HEK293 (cell line): Measurements from ENCODE around the gene DEF6.

Experiments
- CTCF ChIA-PET: fragments of 350-600 bp; formaldehyde crosslinking; extraction: SDS; loops from one replicate; lab custom pipeline; 2021; ENCODE audit warnings: antibody characterized with exemption; lab: Yijun Ruan, JAX
- POLR2A ChIA-PET: fragments of 300-600 bp; formaldehyde crosslinking; extraction: SDS; loops from one replicate; lab custom pipeline; 2020; ENCODE audit warnings: antibody characterized with exemption, inconsistent platforms; lab: Yijun Ruan, JAX
- H3K27ac ChIP-seq: fragments of 200-500 bp; sonication (Bioruptor generic); 2 replicates; pipeline ENCODE4 v1.5.1; 2014; ENCODE audit warnings: low read depth, low read length, control low read depth, inconsistent platforms; ENCODE audit errors: extremely low read depth
- H3K36me3 ChIP-seq, 2 experiments: fragments of 200-500 bp in 1 of 2; sonication (Bioruptor generic) in 1 of 2; 1 replicate in 1 of 2; 2 replicates in 1 of 2; pipeline ENCODE4 v1.5.1; 2014 to 2017; ENCODE audit warnings: inconsistent platforms in 2 of 2, low read length in 2 of 2; ENCODE audit not compliant: control insufficient read depth in 2 of 2, insufficient read depth in 1 of 2
- H3K4me1 ChIP-seq: fragments of 200-500 bp; sonication (Bioruptor generic); 2 replicates; pipeline ENCODE4 v1.5.1; 2014; ENCODE audit warnings: mild to moderate bottlenecking, low read length, inconsistent platforms; ENCODE audit not compliant: control insufficient read depth, insufficient read depth
- H3K4me3 ChIP-seq: 2 replicates; pipeline ENCODE4 v1.5.1; 2011; ENCODE audit warnings: low read depth, mild to moderate bottlenecking, control low read depth, low read length, moderate library complexity
- H3K9me3 ChIP-seq: fragments of 200-500 bp; sonication (Bioruptor generic); 2 replicates; pipeline ENCODE4 v1.5.1; 2014; ENCODE audit warnings: low read depth, low read length, inconsistent platforms; ENCODE audit not compliant: control insufficient read depth, insufficient read depth
- PRDM10 ChIP-seq: fragments of 450-650 bp; formaldehyde crosslinking; IDR thresholded peaks from 2 replicates; pipeline ENCODE4 v1.5.1; 2016; ENCODE audit warnings: missing biosample characterization, missing genetic modification characterization
- PRDM4 ChIP-seq: fragments of 450-650 bp; formaldehyde crosslinking; IDR thresholded peaks from 2 replicates; pipeline ENCODE4 v1.5.1; 2017; ENCODE audit warnings: missing biosample characterization, missing genetic modification characterization
- SP7 ChIP-seq: fragments of 450-650 bp; formaldehyde crosslinking; IDR thresholded peaks from 2 replicates; pipeline ENCODE4 v1.5.1; 2016; ENCODE audit warnings: missing biosample characterization, missing genetic modification characterization
- ZBTB17 ChIP-seq: fragments of 450-650 bp; formaldehyde crosslinking; IDR thresholded peaks from 2 replicates; pipeline ENCODE4 v1.5.1; 2016; ENCODE audit warnings: missing biosample characterization, missing genetic modification characterization
- ZBTB6 ChIP-seq: fragments of 450-650 bp; formaldehyde crosslinking; IDR thresholded peaks from 2 replicates; pipeline ENCODE4 v1.5.1; 2017; ENCODE audit warnings: missing biosample characterization, missing genetic modification characterization
- ZFP3 ChIP-seq: fragments of 450-650 bp; formaldehyde crosslinking; IDR thresholded peaks from 2 replicates; pipeline ENCODE4 v1.5.1; 2016; ENCODE audit warnings: low read depth, missing biosample characterization, missing genetic modification characterization
- ZNF169 ChIP-seq: fragments of 450-650 bp; formaldehyde crosslinking; IDR thresholded peaks from 2 replicates; pipeline ENCODE4 v1.5.1; 2016; ENCODE audit warnings: missing biosample characterization, missing genetic modification characterization
- ZNF341 ChIP-seq: fragments of 450-650 bp; formaldehyde crosslinking; IDR thresholded peaks from 2 replicates; pipeline ENCODE4; 2016; ENCODE audit warnings: low read depth, missing biosample characterization, missing genetic modification characterization
- ZNF571 ChIP-seq: fragments of 450-650 bp; formaldehyde crosslinking; IDR thresholded peaks from 2 replicates; pipeline ENCODE4 v1.5.0; 2017; ENCODE audit warnings: missing biosample characterization, missing genetic modification characterization
- ZNF600 ChIP-seq: fragments of 450-650 bp; formaldehyde crosslinking; IDR thresholded peaks from 2 replicates; pipeline ENCODE4 v1.5.1; 2016; ENCODE audit warnings: missing biosample characterization, missing genetic modification characterization
- ZNF704 ChIP-seq: fragments of 450-650 bp; formaldehyde crosslinking; IDR thresholded peaks from 2 replicates; pipeline ENCODE4 v1.5.1; 2016; ENCODE audit warnings: missing biosample characterization, missing genetic modification characterization
- ZNF777 ChIP-seq: fragments of 450-650 bp; formaldehyde crosslinking; IDR thresholded peaks from 2 replicates; pipeline ENCODE4 v1.5.1; 2017; ENCODE audit warnings: missing biosample characterization, missing genetic modification characterization, borderline replicate concordance
- ZNF792 ChIP-seq: fragments of 450-650 bp; formaldehyde crosslinking; IDR thresholded peaks from 2 replicates; pipeline ENCODE4 v1.5.1; 2016; ENCODE audit warnings: missing biosample characterization, missing genetic modification characterization
- ZNF837 ChIP-seq: fragments of 450-650 bp; formaldehyde crosslinking; IDR thresholded peaks from 2 replicates; pipeline ENCODE4 v1.5.1; 2016; ENCODE audit warnings: missing biosample characterization, missing genetic modification characterization
- ZSCAN5A ChIP-seq: fragments of 450-650 bp; formaldehyde crosslinking; IDR thresholded peaks from 2 replicates; pipeline ENCODE4 v1.5.1; 2016; ENCODE audit warnings: missing biosample characterization, missing genetic modification characterization

Gene DEF6

GRCh38 chr6:35259948-35260590 is 37.5 kb upstream of the DEF6 start (continued):
- TF ChIP-seq PRDM4 (tag by site-specific recombination) (no peak), SP7 (tag by site-specific recombination) (no peak), ZNF571 (no peak), ZNF777 (tag by site-specific recombination) (no peak)

- Histone ChIP-seq H3K9me3 (no peaks in the 10 kb centered on the region), H3K4me1 (peaks cover 3% of the 10 kb centered on the region; the same call in 1 of the 2 replicates), H3K4me3 (peak overlapping the region; percentile 76), H3K27ac (peak overlapping the region; percentile 85; the same call in 1 of the 2 replicates)
- POLR2A ChIA-PET, result interaction anchor here (1.7 to 2.1 kb wide), 2 partner anchors 19 to 373 kb away, joined by 6 to 23 read pairs; partner anchors contain the start of gene TAF11
- TF ChIP-seq ZNF341 (no peak), ZNF600 (peak; percentile 83), ZBTB17 (tag by site-specific recombination) (0 out of 2 replicates have a peak, but pooled peaks have one; percentile 33), ZNF169 (tag by site-specific recombination) (no peak), ZFP3 (no peak), ZNF792 (tag by site-specific recombination) (no peak), PRDM10 (tag by site-specific recombination) (peak; percentile 68), ZNF704 (tag by site-specific recombination) (no peak), ZSCAN5A (tag by site-specific recombination) (no peak), ZBTB6 (tag by site-specific recombination) (no peak), ZNF837 (tag by site-specific recombination) (no peak)
- TF ChIP-seq, all 188 proteins: peak for 3
- CTCF ChIA-PET, result interaction anchor here (0.9 to 1.3 kb wide), 5 partner anchors 13 to 188 kb away, joined by 3 to 4 read pairs (median 3); no protein-coding TSS in a partner anchor
- H3K36me3 ChIP-seq, result no peaks in the 10 kb centered on the region
Measured at GRCh38 chr6:35260591-35261570, 36.7 kb upstream of the DEF6 start.
